Fibroblast of peridontal ligament (primary cell): ENCODE results near the gene EHD2.
A peak's percentile ranks its signal among the peaks of the same experiment; 100 is the strongest.
"Not testable (repeated sequence)": the region's sequence is repeated elsewhere in the genome, so short reads cannot be mapped to it uniquely, and the experiment has no call there.

ENCODE experiments used
- DNase-seq: peaks from one replicate; pipeline ENCODE4 v3.0.0-alpha.2; 2010; ENCODE audit errors: extremely low read depth

The EHD2 gene, protein sequence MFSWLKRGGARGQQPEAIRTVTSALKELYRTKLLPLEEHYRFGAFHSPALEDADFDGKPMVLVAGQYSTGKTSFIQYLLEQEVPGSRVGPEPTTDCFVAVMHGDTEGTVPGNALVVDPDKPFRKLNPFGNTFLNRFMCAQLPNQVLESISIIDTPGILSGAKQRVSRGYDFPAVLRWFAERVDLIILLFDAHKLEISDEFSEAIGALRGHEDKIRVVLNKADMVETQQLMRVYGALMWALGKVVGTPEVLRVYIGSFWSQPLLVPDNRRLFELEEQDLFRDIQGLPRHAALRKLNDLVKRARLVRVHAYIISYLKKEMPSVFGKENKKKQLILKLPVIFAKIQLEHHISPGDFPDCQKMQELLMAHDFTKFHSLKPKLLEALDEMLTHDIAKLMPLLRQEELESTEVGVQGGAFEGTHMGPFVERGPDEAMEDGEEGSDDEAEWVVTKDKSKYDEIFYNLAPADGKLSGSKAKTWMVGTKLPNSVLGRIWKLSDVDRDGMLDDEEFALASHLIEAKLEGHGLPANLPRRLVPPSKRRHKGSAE

DNA sequence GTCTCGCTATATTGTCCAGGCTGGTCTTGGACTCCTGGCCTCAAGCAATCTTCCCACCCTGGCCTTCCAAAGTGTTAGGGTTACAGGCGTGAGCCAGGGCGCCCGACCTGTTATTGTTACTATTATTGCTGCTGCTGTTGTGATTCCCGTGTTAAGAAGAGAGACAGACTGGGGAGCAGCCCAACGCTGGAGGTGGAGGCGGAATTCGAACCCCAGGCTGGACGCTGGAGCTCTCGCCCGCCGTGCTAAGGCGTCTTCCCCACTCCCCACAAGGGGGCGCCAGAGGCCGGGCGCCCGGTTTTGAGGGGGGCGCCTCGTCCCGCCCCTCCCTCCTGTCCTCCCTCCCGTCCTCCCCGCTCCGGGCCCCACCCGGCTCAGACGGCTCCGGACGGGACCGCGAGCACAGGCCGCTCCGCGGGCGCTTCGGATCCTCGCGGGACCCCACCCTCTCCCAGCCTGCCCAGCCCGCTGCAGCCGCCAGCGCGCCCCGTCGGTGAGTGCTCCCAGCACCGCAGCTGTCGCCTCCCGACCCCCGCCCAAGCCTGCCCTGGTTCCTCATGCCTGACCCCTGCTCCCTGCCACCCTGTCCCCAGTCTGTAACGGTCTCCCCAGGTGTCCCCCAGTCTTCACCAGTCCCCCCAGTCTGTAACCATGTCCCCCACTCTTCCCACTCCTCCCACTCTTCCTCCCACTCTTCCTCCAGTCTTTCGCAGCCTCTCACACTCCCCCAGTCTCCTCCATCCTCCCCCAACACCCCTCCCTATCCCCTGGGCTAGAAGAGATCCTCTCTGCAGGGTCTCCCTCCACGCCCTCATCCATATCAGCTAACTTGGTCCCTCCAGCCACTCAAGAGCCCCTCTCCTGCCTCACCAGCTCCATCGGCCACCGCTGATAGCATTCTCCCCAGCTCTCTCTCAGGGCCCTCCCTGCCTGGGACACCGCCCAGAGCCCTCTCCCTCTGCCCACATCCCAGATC lies at the start of gene EHD2:
EHD2 (plus strand) TSS at position 377 of the 976 bp plus-strand sequence. CDS start 3,191 bp downstream, outside the sequence.
- peak; percentile 72 for DNase-seq

DNA sequence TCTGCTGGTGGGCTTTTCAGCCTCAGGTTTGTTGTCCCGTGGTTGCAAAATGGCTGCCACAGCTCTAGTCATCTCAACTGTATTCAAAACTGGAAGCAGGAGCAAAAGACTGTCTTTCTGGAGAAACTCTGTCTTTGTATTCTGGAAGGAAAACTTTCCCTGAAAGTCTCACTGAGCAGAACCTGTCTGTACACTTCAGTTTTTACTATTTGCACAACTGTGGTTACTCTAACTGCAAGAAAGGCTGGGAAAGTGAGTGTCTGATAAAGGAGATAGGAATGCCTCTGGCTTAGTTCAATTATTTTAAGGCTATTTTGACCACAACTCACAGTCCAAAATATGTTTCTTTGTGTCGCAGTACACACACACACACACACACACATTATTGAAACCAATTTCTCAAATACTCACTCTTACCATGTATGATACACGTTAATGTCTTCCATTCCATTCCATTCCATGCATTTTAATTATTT lies 49.7 kb upstream of the EHD2 start:
- DNase-seq, result peak; percentile 98

DNA sequence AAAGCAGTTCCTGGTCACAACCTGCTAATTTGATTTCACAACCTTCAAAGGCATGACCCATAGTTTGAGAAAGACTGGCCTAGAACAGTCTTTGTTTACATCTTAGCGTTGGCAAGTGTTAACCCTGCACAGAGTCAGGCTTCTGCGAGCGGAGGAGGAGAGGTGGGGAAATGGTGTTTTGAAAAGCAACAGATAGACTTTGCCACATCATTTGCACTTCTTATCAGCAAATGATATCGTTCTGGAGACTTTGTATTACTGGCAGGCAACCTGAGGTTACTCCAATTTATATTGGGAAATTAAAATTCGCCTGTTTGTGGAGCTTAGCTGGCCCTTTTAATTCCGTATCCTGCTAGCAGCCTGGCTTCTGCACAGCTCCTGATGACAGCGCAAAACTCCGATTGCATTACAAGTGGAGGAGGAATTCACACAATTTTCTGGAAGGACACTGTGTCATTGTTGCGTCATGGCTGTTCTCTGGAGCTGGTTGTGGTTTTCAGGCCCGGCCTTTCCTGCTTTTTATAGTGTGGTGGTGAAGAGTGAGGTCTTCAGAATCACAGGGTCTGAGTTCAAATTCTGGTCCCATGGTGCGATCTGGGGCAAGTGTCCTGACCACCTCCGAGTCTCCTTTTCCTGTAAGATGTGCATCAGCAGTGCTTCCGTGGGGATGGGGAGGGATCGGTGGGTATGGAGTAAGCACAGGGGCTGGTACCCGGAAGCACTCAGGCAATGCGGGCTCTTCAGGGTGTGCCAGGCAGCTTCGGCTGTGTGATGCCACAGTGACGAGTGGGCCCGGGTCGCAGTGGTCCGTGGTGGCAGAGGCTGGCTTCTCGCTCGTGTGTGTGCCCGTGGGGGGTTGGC lies 49.1 kb upstream of the EHD2 start:
- DNase-seq, result peak; percentile 100

DNA sequence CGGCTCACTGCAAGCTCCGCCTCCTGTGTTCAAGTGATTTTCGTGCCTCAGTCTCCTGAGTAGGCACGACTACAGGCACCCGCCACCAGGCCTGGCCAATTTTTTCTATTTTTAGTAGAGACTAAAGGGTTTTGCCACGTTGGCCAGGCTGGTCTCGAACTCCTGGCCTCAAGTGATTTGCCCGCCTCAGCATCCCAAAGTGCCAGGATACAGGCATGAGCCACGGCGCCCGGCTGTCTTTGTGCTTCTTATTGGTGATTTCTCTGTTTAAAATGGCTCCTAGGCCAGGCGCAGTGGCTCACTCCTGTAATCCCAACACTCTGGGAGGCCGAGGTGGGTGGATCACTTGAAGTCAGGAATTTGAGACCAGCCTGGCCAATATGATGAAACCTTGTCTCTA lies 44.7 kb upstream of the EHD2 start:
- DNase-seq, result not testable (repeated sequence)

DNA sequence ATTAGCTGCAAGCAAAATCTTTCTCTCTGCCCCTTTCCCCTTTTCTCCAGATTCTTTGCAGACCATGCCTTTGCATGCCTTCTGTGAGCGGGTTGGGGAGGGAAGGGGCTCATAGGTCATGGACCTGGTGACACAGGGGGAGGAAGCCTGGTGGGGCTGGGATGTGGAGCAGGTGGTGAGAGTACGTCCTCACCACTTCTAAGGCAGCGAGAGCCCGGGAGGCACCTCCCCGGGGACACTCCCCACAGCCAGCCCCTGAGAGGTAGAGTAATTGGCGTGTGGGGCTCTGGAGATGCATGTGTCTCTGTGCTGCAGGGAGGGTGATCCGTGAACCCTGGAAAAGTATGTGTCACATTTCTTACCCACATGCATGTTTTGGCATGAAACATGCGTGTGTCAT lies 42.5 kb upstream of the EHD2 start:
- DNase-seq, result no peak

DNA sequence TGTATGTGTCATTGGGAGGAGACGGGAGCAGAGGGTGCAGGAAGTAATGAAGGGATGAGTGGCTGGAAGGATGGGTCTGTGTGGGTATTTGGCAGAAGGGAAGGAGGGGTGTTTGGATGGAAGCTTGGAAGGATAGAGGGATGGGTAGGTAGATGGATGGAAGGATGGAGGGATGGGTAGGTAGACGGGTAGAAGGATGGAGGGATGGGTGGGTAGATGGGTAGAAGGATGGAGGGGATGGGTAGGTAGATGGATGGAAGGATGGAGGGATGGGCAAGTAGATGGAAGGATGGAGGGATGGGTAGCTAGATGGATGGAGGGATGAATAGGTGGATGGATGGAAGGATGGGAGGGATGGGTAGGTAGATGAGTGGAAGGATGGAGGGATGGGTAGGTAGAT lies 41.7 kb upstream of the EHD2 start:
- no peak for DNase-seq

DNA sequence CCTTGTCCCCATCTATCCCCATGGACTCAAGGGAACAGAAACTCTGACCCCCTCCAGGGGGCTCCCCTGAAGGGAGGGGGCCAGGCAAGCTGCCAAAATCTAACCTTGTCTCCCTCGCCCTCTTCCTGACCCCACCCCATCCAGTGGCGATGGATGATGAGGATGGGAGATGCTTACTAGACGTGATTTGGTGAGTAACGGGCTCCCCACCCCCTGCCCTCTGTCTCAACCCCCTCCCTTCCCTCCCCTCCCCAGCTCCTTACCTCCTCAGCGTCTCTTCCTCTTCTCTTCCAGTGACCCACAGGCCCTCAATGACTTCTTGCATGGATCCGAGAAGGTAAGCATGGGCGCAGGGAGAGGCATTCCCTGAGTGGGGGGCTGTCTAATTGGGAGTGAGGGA lies 39.8 kb upstream of the EHD2 start:
- no peak for DNase-seq

DNA sequence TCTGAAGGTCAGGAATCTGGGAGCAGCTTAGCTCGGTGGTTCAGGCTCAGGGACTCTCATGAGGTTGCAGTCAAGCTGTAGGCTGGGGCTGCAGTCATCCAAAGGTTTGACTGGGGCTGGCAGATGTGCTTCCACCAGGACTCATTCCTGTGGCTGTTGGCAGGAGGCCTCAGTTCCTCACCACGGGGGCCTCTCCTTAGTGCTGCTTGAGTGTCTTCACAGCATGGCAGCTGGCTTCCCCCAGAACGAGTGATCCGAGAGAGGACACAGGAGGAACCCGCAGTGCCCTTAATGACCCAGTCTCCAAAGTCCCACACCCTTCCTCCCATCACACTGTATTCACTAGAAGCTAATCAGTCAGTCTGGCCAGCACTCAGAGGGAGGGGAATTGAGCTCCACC lies 38.7 kb upstream of the EHD2 start:
- DNase-seq, result no peak

DNA sequence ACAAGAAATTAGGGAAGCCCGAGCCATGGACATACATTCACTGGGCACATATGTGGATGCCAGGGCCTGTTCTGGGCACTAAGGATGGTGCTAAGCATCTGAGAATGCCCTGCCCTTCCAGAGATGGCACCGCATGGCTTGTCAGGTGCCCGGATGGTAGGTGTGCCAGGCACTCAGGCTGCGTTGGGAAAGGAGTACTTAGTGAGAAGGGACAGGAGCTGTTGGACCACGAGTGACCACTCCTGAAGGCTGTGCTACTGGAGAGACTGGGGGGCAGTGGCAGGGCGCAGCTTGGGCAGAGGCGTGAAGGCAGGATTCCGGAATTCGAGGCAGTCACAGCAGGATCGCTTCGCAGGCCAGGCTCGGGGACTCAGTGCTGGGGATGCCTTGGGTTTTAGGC lies 38.0 kb upstream of the EHD2 start:
- no peak for DNase-seq

DNA sequence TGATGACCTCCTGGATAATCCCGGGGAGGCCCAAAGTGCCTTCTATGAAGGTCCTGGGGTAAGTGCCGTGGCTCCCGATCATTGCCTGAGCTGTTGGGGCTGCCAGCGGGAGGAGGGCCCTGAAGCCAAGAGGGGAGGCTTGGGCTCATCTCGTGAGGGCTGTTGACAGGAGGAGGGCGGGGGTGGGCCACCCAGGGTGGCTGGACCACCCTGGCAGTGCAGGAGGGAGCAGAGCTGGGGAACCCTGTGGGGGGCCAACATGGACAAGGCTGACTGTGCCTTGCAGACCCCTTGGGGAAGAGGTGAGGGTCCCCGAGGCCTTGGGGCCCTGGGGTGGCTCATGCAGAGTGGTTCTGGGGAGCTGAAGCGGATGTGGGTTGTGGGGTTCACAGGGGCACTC lies 37.4 kb upstream of the EHD2 start:
- no peak for DNase-seq

DNA sequence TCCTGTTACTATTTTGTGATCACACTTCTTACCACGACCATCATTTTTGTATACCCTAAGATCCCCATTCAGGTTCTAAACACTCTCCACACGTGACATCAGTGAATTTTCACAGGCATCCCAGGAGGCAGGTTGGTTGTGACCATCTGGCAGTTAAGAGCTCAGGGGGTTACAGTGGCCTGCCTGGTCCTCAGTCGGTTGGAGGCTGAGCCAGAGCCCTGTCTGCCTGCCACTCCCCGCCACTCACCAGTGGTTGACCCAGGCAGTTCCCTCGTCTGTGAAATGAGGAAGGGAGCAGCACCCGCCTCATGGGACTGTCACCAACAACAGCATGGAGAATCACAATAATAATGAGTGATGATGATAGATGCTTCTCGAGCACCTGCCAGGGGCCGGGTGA lies 36.4 kb upstream of the EHD2 start:
- DNase-seq, result no peak

DNA sequence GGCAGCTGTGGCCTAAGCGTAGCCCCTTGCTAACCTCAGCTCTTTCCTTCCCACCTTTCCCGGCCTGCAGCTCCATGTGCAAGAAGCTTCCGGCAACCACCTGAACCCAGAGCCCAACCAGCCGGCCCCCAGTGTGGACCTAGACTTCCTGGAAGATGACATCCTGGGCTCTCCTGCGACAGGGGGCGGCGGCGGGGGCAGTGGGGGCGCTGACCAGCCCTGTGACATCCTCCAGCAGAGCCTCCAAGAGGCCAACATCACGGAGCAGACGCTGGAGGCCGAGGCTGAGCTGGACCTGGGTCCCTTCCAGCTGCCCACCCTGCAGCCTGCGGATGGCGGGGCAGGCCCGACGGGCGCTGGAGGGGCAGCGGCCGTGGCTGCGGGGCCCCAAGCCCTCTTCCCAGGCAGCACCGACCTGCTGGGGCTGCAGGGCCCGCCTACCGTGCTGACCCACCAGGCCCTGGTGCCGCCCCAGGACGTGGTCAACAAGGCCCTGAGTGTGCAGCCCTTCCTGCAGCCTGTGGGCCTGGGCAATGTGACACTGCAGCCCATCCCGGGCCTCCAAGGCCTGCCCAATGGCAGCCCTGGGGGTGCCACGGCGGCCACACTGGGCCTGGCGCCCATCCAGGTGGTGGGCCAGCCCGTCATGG lies 33.8 kb upstream of the EHD2 start:
- DNase-seq, result no peak

DNA sequence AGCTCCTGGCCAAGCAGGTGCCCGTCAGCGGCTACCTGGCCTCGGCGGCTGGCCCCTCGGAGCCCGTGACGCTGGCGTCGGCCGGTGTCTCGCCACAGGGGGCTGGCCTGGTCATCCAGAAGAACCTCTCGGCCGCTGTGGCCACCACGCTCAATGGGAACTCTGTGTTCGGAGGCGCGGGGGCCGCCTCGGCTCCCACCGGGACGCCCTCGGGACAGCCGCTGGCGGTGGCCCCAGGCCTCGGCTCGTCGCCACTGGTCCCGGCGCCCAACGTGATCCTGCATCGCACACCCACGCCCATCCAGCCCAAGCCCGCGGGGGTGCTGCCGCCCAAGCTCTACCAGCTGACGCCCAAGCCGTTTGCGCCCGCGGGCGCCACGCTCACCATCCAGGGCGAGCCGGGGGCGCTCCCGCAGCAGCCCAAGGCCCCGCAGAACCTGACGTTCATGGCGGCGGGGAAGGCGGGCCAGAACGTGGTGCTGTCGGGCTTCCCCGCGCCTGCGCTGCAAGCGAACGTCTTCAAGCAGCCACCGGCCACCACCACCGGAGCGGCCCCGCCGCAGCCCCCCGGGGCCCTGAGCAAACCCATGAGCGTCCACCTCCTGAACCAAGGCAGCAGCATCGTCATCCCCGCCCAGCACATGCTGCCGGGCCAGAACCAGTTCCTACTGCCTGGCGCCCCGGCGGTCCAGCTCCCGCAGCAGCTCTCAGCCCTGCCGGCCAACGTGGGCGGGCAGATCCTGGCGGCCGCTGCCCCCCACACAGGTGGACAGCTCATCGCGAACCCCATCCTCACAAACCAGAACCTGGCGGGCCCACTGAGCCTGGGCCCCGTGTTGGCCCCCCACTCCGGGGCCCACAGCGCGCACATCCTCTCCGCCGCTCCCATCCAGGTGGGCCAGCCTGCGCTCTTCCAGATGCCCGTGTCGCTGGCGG lies 33.0 kb upstream of the EHD2 start:
- DNase-seq, result no peak

DNA sequence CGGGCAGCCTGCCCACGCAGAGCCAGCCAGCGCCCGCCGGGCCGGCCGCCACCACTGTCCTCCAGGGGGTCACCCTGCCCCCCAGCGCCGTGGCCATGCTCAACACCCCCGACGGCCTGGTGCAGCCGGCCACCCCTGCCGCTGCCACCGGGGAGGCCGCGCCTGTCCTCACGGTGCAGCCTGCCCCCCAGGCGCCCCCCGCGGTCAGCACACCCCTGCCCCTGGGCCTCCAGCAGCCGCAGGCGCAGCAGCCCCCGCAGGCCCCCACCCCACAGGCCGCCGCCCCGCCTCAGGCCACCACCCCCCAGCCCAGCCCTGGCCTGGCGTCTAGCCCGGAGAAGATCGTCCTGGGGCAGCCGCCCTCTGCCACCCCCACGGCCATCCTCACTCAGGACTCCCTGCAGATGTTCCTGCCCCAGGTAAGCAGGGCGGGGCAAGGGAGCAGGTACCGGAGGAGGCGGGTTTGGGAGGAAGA lies 32.3 kb upstream of the EHD2 start:
- DNase-seq, result no peak

DNA sequence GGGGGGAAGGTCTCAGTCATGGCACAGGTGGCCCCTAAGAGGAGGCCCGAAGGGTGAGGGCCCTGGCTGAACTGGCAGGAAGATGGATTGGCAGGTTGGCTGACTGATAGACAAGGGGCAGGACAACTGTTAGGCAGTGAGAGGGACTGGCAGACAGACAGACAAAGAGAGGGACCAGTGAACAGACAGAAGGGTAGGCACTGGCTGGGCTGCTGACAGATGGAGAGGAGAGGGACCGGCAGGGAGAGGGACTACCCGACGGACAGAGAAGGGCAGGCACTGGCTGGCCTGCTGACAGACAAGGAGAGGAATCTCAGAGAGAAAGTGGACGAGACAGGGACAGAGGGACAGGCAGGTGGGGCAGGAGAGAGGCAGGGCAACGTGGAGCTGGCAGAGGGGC lies 31.8 kb upstream of the EHD2 start:
- no peak for DNase-seq

DNA sequence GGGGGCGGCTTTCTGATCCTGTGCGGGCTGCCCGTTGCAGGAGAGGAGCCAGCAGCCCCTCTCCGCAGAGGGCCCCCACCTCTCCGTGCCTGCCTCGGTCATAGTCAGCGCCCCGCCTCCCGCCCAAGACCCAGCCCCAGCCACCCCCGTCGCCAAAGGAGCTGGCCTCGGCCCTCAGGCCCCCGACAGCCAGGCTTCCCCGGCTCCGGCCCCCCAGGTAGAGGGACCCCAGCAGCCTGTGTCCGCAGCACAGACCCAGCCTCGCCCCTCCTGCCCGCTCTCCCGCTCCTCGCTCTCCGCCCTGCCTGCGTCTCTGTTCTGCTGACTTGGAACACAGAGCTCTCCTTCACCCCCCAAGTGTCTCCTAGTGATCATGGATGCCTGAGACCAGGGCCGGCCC lies 31.3 kb upstream of the EHD2 start:
- no peak for DNase-seq

DNA sequence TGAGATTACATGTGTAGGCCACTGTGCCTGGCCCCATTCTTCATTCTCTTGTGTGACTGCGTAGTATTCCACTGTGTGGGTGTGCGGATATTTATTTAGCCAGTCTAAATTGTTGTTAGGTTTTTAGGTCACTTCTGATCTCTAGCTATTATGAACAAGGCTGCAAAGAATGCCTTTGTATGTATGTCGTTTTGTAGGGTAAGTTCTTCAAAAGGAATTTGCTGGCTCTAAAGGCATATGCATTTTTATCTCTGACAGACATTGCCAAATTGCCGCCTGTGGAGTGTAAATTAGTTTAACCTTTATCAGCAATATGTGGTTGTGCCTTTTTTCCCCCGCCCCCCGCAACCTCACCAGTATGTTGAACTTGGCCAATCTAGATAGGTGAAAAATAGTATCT lies 30.3 kb upstream of the EHD2 start:
- DNase-seq, result no peak

DNA sequence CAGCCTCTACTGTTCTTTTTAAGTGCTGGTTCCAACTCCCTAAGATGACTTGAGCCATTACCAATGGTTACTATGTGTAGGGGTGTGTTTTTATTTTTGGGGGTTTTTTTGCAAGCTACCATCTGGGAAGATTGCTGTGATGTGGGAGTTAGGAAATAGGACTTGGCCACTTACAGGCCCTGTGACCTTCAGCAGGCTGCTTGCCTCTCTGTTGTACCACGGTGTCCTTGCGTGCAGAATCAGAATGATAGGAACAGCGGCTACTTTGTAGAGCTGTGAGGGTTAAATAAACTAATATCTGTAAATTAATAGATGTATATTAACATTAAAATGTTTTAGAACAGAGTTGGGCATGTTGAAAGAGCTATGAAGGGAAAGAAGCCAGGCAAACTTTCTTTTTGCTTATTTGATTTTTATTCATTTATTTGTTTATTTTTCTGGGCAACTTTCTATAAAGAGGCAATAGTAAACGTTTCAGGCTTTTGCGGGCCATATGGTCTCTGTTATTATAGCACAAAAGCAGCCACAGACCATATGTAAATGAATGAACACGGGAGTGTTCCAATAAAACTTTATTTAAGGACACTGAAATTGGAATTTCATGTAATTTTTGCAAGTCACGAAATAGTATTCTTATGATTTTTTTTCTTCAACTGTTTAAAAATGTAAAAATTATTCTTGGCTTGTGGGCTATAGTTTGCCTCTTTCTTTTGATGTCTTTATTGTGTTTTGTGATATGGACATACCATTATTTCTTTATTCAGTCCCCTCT lies 26.4 kb upstream of the EHD2 start:
- DNase-seq, result no peak

DNA sequence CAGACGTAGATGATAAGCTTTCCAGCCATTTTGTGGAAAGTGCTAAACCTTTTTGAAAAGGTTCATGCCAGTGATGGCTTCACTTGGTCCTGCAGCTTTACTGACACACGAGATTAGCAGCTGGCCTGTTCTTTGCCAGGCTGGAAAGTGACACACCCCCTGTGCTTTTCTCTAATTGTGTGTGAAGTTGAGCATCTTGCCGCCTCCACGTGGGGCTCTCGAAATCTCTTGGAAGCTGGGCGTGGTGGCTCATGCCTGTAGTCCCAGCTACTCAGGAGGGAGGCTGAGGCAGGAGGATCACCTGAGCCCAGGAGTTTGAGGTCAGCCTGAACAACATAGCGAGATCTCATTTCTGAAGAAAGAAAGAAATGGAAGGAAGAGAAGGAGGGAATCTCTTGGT lies 25.3 kb upstream of the EHD2 start:
- DNase-seq, result no peak
